NCI-H226 (cell line): Measurements from ENCODE around the gene VENTX.

ENCODE experiments used
- DNase-seq: peaks from one replicate; pipeline ENCODE4 v3.0.0-alpha.2; 2015

Gene VENTX

DNA sequence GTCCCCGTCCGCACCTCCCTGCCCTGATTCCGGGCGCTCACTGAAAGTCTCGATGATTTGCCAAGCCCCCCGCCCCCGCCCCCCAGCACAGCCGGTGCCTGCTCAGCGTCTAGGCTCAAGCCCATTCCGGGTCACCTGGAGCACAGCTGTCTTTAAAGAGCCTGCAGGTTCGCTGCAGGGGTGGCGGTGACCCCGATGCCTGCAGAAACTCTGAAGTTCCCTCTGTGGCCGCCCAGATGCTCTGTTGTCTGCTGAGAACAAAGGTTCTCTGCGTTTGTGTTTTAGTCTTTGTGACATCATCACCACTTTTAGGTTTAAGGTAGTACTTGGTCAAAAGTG lies 780 bp downstream of the VENTX start:
- no peak for DNase-seq

GRCh38 chr10:133239990-133240389 lies 2.3 kb downstream of the VENTX start:
- no peak for DNase-seq

DNA sequence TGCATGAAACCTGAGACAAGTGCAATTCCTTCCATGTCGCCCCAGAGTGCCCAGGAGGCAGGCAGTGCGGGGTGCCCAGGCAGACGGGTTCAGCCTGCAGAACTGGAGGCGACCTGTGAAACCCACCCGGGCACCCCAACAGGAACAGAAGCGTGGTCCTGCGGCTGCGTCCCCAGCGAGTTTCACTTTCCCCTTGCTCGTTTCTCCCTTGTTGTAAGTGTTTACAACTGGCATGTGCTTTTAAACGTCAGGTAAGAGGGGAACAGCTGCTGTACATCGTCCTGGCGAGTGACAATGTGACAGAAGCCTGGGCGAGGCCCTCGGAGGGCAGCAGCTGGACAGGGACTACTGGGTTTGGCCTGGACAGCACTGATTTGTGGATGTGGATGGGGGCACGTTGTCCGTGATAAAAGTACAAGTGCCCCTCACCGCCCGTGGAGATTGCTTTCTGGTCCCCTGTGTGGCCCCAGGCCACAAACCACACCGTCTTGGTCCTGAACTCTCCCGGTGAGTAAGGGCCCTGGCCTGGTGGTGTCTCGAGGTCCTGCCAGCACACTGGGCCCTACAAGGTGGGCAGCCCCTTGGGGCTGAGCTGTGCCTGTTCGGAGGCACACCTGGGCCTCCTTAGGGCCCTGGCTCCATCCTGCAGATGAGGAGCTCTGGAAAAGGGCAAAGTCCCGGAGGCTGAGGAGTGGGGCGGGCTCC lies 4.0 kb downstream of the VENTX start:
- DNase-seq, result no peak

DNA sequence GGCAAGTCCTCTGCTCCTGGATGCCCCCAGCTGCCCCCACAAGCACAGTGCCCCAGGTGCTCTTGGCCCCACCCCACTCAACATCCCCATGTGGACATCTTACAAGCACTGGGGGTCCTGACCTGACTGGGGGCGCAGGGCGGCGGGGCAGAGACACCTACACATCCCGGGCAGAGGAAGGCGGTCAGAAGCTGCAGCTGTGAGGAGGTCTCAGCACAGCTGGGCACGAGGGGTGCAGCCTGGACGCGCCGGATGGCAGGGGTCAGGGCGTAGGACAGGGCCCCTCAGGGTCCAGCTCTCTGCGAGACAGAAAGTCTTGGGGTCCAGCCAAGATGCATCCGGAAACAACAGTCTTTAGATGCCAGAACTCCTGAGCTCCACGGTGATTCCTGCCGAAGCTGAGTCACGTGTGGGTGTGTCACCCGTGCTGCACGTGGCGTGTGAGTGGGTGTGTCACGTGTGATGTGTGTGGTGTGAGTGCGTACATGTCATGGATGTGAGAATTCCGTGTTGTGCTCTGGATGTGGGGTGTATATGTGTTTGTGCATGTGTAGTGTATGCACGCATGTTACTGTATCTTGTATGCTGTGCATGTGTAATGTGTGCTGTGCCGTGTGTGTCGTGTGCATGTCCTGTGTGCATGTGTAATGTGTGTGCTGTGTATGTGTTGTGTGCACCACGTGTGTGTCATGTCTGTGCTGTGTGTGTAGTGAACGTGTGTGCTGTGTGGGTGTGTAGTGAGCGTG lies 5.1 kb downstream of the VENTX start:
- peak; percentile 5 for DNase-seq

DNA sequence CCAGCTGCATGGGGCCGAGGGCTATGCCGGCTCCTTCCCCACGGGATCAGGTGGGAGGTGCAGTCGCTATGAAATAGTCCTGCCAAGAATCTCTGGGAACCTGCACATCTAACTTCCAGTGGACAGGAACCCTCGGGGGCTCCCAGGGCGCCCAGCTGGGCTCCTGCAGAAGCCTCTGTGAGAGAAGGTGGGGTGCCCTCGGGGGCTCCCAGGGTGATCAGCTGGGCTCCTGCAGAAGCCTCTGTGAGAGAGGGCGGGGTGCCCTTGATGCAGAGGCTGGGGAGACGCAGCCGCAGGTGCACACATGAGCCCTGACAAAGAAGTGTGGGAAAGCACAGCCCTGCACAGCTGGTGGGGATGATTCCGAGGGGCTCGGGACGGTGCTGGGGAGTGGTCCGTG lies 5.9 kb downstream of the VENTX start:
- no peak for DNase-seq

GRCh38 chr10:133245439-133246235 lies 8.0 kb downstream of the VENTX start:
- DNase-seq, result peak; percentile 24

- no peak for DNase-seq
Measured at GRCh38 chr10:133246236-133246626, 8.6 kb downstream of the VENTX start.

DNA sequence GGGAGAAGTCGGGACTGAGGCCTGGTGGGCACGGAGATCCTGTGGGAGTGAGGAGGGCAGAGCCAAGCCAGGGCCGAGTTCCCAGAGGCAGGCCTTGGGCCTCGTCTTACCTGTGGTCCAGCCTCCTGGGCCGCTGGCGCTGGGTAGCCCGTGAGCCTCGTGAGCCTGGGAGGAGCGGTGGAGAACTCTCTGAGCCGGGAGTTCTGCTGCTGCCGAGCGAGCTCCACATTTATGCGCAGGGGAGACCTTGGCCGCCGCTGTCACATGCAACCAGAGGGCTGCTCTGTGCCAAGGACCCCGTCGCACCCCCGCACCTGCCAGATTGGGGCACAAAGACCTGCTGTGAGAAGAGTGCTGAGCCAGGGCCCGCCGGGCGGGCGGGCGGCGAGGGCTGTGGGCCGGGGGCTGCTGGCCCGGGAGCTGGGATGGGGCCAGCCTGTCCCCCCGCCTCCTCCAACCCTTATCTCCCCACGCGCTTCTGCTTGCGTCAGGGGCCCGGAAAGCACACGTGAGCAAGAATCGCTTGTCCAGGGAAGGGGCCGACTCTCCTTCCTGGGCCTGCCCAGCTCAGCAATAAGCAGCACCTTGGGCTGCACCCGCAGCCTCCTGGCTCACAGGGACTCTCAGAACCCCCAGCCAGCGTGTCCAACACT lies 10.2 kb downstream of the VENTX start:
- no peak for DNase-seq

DNA sequence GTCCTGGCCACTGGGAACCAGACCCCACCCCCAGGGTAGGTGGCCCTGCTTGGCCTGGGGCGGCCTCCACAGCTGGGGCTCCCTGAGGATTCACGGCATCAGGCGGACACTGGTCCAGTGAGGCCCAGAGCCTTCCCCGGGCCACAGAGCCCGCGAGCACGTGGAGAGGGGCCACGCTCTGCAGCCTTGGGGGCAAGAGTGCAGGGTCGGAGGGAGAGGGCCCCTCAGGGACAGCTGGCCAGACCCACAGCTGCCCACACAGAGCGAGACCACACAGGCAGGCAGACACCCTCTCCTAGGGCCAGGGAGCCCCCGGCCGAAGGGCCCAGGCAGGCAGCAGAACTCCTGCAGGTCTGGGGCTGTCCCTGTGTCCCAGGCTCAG lies 10.7 kb downstream of the VENTX start:
- no peak for DNase-seq

DNA sequence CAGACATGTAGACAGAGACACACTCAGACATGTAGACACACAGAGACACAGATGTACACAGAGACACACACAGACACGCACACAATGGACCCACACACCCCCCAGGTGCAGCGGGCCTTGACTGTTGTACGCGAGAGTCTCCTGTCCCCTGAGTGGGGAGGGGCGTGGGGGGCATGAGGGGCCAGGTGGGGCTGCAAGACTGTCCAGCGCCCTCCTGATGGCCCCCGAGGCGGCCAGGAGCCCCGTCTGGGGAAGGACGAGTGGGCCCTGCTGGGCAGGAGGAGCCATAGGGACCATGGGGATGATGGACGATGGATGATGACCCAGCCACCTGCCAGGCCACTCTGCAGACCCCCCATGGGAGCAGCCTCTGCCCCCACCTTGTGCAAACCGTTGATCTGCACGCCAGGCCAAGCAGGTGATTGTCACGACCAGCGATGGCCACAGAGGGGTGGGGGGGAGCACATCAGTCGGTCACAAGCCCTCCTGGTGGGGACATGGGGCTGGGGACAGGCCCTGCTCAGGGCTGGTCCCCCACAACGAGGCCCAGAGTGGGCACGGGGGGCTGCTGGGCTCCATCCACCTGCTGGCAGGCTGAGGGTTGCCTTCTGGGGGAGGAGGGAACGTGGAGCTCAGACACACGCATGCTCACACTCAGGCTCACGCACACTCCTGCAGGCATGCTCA lies 11.6 kb downstream of the VENTX start:
- no peak for DNase-seq

GRCh38 chr10:133249975-133250754 lies 12.5 kb downstream of the VENTX start:
- DNase-seq, result no peak

- no peak for DNase-seq
Measured at GRCh38 chr10:133251388-133252222, 13.9 kb downstream of the VENTX start.

GRCh38 chr10:133252223-133252552 lies 14.5 kb downstream of the VENTX start:
- DNase-seq, result no peak

DNA sequence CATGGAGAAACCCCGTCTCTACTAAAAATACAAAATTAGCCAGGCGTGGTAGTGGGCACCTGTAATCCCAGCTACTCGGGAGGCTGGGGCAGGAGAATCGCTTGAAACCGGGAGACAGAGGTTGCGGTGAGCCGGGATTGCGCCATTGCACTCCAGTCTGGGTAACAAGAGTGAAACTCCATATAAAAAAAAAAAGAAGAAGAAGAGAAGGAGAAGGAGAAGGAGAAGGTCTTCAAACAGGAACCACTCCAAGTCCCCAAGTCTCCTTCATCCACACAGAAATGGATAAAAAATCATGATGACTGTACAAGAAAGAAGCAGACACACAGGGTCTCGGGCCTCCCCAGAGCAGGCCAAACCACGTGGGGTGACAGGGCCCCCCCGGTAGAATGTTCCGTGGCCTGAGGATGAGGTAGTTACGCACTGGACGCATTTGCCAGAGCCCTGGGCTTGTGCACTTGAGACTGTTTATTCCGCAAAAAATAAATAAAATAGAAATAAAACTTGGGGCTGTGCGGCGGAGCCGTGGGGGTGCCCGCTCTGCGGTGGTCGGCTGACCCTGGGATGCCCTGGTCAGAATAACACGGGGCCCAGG lies 15.8 kb downstream of the VENTX start:
- no peak for DNase-seq

GRCh38 chr10:133254421-133255120 lies 16.9 kb downstream of the VENTX start:
- no peak for DNase-seq

- DNase-seq, result no peak
Measured at GRCh38 chr10:133255323-133255722, 17.7 kb downstream of the VENTX start.

- DNase-seq, result peak; percentile 69
Measured at GRCh38 chr10:133257489-133258065, 19.9 kb downstream of the VENTX start.

DNA sequence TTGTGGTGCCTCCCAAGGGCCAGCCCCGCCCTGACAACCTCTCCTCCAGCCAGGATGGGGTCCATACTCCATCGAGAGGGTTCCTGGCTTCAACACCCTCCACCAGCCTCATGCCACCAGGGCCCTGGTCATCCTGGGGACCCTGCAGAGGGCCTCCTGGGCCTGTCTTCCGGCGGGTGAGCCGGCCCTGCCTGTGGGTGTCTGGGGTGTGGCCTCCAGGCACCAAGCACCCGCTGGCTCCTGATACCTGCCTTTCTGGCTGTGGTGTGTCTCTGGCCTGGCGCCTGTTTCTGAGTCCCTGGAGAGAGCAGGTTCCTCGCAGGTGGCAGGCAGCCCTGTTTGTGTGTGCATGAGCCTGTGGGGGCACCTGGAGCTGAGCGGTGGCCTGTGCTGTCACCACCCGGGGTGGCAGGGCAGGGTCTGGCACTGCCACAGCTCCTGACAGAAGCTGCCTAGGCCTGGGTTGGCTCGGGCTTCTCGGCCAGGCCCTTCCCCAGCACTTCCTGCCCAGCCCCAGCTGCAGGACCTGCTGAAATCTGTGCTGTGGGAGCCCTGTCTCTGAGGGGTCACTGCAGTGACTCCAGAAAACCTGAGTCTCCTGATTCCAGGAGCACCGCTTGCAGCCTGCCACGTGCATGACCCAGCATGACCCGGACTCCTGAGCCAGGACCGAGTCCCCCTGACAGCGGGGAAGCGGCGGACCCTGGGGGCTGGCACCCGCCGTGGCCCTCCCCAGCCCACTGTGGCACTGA lies 20.6 kb downstream of the VENTX start:
- DNase-seq, result peak; percentile 9
